Left ventricle myocardium inferior (tissue), 1 donor: ENCODE measurements around the gene MMADHC. TPM values are rescaled to one million over a fixed set of nuclear protein-coding genes. Genes with fewer than 3 reads are reported as not detected.
A peak's percentile ranks its signal among the peaks of the same experiment; 100 is the strongest.
"Not testable (repeated sequence)": the region's sequence is repeated elsewhere in the genome, so short reads cannot be mapped to it uniquely, and the experiment has no call there.

Experiments used
- DNase-seq: peaks from one replicate; pipeline ENCODE4 v3.0.0-alpha.2; 2020
- H3K27ac ChIP-seq: fragments of 200-600 bp; replicated peaks from 2 replicates; pipeline ENCODE4 v1.8.0; 2021
- H3K27me3 ChIP-seq: fragments of 200-600 bp; 2 replicates; pipeline ENCODE4 v1.8.0; 2021; ENCODE audit warnings: low read depth
- H3K36me3 ChIP-seq: fragments of 200-600 bp; 2 replicates; pipeline ENCODE4 v1.8.0; 2021
- H3K4me1 ChIP-seq: fragments of 200-600 bp; 2 replicates; pipeline ENCODE4 v1.8.0; 2021
- H3K4me3 ChIP-seq: fragments of 200-600 bp; 2 replicates; pipeline ENCODE4 v1.8.0; 2021; ENCODE audit warnings: mild to moderate bottlenecking, moderate library complexity
- H3K9me3 ChIP-seq: fragments of 200-600 bp; replicated peaks from 2 replicates; pipeline ENCODE4 v1.8.0; 2021
- intact Hi-C: fragments of 100-400 bp; cut with micrococcal nuclease; formaldehyde crosslinking; loops from one replicate; pipeline ENCODE4 v1.11.0; 2022
- total RNA-seq: library from RNA; stranded (reverse); fragmentation: NEBNext Ultra II Directional; extraction: Animal tissue kit (Norgen Biotek cat#: 25700); gene quantifications from one replicate; pipeline ENCODE4 v1.2.1, GENCODE V29; 2021
- TF ChIP-seq, protein P1 (sequence below): fragments of 200-600 bp; IDR thresholded peaks from 2 replicates; pipeline ENCODE4 v1.8.0; 2021; ENCODE audit warnings: antibody characterized with exemption, mild to moderate bottlenecking, borderline replicate concordance
- donor health status: DM: no; HTN: yes; CAD: no; lungs with severe emphysema.

Gene MMADHC
- total RNA-seq, 1 donor from 2014 or later: 109 TPM

DNA sequence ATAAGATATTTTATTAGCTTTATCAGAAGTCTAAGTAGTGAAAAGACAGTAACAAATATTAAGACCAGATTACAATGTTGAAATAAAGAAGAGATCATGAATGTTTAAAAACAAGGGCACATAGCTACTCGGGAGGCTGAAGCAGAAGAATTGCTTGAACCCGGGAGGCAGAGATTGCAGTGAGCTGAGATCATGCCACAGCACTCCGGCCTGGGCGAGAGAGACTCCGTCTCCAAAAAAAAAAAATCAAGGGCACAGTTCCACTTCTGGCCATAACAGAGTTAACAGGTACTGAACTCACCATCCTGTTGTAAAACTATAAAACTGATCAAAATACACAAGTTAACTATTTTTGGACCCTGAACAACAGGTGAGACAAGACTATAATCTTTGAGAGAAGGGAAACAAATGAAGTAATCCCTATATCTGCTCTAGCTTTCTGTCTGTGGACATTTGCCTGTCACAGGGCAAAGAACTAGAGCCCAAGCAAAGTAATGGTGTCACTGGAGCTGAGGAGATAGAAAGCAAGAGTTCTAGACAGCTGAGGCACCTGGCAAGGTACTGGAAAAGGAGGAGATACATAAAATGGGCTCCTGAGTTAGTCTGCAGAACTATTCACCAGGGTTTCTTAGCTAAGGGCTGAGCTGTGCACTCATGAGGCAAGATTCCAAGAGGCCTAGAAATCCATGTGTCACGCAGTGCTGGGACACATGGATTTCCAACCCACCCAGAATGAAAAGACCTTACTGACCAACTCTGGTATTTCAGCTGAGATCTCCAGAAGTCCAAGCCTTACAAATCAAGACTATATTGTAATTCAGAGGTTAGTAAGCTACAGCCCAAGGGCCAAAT, 15.2 kb downstream of the MMADHC start:
- no peaks in the 10 kb centered on the region for H3K9me3 ChIP-seq
- no peak for DNase-seq
- H3K4me1 ChIP-seq: peaks cover 11% of the 10 kb centered on the region
- intact Hi-C loops: no loop called here
- H3K4me3 ChIP-seq: no peak overlapping the region
- TF ChIP-seq, protein P1, sequence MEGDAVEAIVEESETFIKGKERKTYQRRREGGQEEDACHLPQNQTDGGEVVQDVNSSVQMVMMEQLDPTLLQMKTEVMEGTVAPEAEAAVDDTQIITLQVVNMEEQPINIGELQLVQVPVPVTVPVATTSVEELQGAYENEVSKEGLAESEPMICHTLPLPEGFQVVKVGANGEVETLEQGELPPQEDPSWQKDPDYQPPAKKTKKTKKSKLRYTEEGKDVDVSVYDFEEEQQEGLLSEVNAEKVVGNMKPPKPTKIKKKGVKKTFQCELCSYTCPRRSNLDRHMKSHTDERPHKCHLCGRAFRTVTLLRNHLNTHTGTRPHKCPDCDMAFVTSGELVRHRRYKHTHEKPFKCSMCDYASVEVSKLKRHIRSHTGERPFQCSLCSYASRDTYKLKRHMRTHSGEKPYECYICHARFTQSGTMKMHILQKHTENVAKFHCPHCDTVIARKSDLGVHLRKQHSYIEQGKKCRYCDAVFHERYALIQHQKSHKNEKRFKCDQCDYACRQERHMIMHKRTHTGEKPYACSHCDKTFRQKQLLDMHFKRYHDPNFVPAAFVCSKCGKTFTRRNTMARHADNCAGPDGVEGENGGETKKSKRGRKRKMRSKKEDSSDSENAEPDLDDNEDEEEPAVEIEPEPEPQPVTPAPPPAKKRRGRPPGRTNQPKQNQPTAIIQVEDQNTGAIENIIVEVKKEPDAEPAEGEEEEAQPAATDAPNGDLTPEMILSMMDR: no peak
- peaks cover 79% of the 10 kb centered on the region for H3K36me3 ChIP-seq
- no peaks in the 10 kb centered on the region for H3K27me3 ChIP-seq
- peak overlapping the region; percentile 35 for H3K27ac ChIP-seq

DNA sequence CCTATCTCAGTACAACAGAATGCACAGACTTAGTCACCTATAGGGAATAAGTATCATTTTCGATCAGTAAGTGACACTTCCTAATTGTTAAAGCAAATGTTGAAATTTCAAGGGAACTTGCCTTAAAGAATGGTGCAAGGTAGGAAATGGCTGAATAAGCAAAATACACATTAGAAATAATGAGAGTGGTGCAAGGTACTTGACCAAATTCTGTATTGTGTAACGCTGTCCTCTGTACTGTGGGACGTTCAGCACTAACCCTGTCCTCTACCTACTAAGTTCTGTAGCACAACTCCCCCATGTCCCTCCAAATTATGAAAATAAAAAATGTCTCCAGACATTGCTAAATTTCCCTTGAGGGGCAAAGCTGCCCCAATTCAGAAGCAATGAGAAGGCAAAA, 19.4 kb downstream of the MMADHC start:
- H3K4me1 ChIP-seq: peaks cover 11% of the 10 kb centered on the region
- H3K4me3 ChIP-seq: no peak overlapping the region
- TF ChIP-seq, protein P1: no peak
- H3K27ac ChIP-seq: no peak overlapping the region
- intact Hi-C loops: no loop called here
- H3K36me3 ChIP-seq: peaks cover 60% of the 10 kb centered on the region
- no peaks in the 10 kb centered on the region for H3K9me3 ChIP-seq
- no peak for DNase-seq
- no peaks in the 10 kb centered on the region for H3K27me3 ChIP-seq

DNA sequence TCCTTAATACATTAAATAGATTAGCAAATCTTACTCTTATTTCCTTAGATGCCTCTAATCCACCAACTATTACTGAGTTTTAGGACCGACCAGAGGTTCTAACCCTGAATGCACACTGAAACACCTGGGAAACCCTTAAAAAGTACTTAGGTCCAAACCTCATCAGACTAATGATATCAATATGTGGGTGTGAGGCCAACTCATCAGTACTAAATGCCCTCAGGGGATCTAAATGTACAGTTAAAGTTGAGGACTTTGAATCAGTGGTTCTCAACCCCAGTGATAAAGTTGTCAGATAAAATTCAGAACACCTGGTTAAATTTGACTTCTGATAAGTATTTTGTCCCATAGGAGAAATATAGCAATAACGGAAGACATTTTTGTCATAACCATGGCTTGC, 20.9 kb downstream of the MMADHC start:
- Histone ChIP-seq H3K9me3 (no peaks in the 10 kb centered on the region), H3K27ac (no peak overlapping the region), H3K36me3 (peaks cover 49% of the 10 kb centered on the region), H3K4me3 (no peak overlapping the region), H3K4me1 (peaks cover 7% of the 10 kb centered on the region), H3K27me3 (no peaks in the 10 kb centered on the region)
- DNase-seq: no peak
- intact Hi-C loops: no loop called here
- TF ChIP-seq, protein P1: no peak

DNA sequence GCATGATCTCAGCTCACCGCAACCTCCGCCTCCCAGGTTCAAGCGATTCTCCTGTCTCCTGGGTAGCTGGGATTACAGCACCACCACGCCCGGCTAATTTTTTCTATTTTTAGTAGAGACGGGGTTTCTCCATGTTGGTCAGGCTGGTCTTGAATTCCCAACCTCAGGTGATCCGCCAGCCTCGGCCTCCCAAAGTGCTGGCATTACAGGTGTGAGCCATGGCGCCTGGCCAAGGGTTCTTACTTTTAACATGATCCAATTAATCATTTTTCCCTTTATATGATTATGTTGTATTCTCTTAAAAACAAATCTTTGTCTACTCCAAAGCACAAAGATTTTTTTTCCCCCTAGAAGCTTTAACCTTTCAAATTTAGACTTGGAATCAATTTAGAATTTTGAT, 21.9 kb downstream of the MMADHC start:
- H3K36me3 ChIP-seq: peaks cover 41% of the 10 kb centered on the region
- H3K9me3 ChIP-seq, intact Hi-C loops, H3K4me3 ChIP-seq, DNase-seq, H3K27ac ChIP-seq, H3K4me1 ChIP-seq, H3K27me3 ChIP-seq: not testable (repeated sequence)

DNA sequence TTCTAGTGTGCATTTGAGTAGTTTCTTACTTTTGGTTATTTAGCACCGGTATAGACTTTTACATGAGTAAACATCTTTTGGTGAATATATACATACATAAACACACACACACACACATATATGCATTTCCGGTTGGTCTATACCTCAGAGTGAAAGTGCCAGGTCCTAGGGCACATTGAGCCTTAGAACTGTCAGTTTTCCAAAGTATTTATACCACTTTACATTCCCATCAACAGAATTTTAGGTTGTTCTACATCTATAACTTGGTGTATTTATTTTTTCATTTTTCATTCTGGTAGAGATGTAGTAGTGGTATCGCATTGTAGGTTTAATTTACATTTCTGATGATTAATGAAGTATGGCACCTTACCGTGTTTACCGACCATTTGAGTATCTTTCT, 22.6 kb downstream of the MMADHC start:
- intact Hi-C loops: loop anchor here (5.0 kb wide), 1 partner anchor 548 kb away; no protein-coding TSS in a partner anchor
- H3K4me1 ChIP-seq: peaks cover 8% of the 10 kb centered on the region
- no peaks in the 10 kb centered on the region for H3K27me3 ChIP-seq
- H3K36me3 ChIP-seq: peaks cover 36% of the 10 kb centered on the region
- TF ChIP-seq, protein P1: no peak
- no peak overlapping the region for H3K27ac ChIP-seq
- no peak for DNase-seq
- no peaks in the 10 kb centered on the region for H3K9me3 ChIP-seq
- H3K4me3 ChIP-seq: no peak overlapping the region

DNA sequence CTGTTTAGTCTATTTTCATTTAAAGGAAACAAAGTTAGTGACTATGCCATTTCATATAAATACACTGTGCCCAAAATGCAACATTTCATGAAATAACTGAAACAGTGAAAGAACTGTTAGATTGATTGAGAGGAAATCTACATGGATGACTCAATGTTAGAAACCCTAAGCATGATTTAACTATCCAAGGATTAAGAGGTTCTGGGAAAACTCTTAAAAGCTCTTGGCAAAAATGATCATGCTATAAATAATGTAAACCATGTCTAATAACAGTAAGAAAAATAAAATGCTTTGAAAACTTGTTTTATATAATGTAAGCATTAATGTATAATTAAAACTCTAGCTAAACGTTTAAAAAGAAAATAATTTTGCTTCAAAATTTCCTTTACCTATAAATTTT, 23.5 kb downstream of the MMADHC start:
- H3K4me1 ChIP-seq: peaks cover 8% of the 10 kb centered on the region
- intact Hi-C loops: loop anchor here (5.0 kb wide), 1 partner anchor 547 kb away; no protein-coding TSS in a partner anchor
- TF ChIP-seq, protein P1: no peak
- H3K27ac ChIP-seq: no peak overlapping the region
- no peaks in the 10 kb centered on the region for H3K9me3 ChIP-seq
- DNase-seq: no peak
- no peak overlapping the region for H3K4me3 ChIP-seq
- no peaks in the 10 kb centered on the region for H3K27me3 ChIP-seq
- peaks cover 27% of the 10 kb centered on the region for H3K36me3 ChIP-seq
